HCT116 (cell line): ENCODE results near the gene IL22RA1. TPM values are rescaled to one million over a fixed set of nuclear protein-coding genes. Genes with fewer than 3 reads are reported as not detected.
A peak's percentile ranks its signal among the peaks of the same experiment; 100 is the strongest.

Experiments
- ATAC-seq: fragments of 200-7000 bp; cut with Tn5 transposase; 2 replicates; pipeline ENCODE4 v1.9.1; 2020; ENCODE audit warnings: mild to moderate bottlenecking, moderate library complexity
- BruUV-seq: library from RNA; stranded (reverse); fragments of 400-500 nt; replicated peaks from 2 replicates; lab custom pipeline; 2021; lab: Mats Ljungman, UMichigan
- CTCF ChIA-PET: fragments of 300-600 bp; sonication (Branson Sonifier 250); formaldehyde crosslinking; loops from one replicate; lab custom pipeline; 2021; ENCODE audit warnings: antibody characterized with exemption; lab: Charles Lee
- POLR2A ChIA-PET: fragments of 300-600, 350-600 bp; sonication (Branson Sonifier 250); formaldehyde crosslinking; loops from one replicate; lab custom pipeline; 2021; ENCODE audit warnings: antibody characterized with exemption; lab: Charles Lee
- RAD21 ChIA-PET, 2 experiments: fragments of 300-600 bp; sonication (Branson Sonifier 250); formaldehyde crosslinking; loops; one replicate each; lab custom pipeline; 2023; ENCODE audit warnings: low total read pairs in 2 of 2; ENCODE audit not compliant: uncharacterized antibody in 2 of 2, unreplicated experiment in 2 of 2, low non-redundant PET in 1 of 2; lab: Charles Lee
- DNase-seq: peaks from one replicate; pipeline ENCODE4 v3.0.0-alpha.2; 2010; ENCODE audit warnings: low read depth, low spot score
- H2AFZ ChIP-seq: fragments of 200-600 bp; shearing (Covaris generic), sonication (generic); 2 replicates; pipeline ENCODE4 v1.6.1; 2017; ENCODE audit warnings: low read depth, mixed run types, mixed read lengths, antibody characterized with exemption, low read length; ENCODE audit not compliant: poor library complexity, severe bottlenecking
- H3K27ac ChIP-seq: 2 replicates; pipeline ENCODE4 v1.5.1; 2012; ENCODE audit warnings: low read depth, low read length
- H3K27me3 ChIP-seq: fragments of 200-600 bp; sonication (generic); 2 replicates; pipeline ENCODE4 v1.6.1; 2016; ENCODE audit warnings: mixed run types, low read length, mixed read lengths; ENCODE audit not compliant: insufficient read depth
- H3K36me3 ChIP-seq, 2 experiments: fragments of 200-500 bp in 1 of 2; fragments of 200-600 bp in 1 of 2; sonication (Bioruptor generic) in 1 of 2; sonication (generic) in 1 of 2; 2 replicates each; pipeline versions ENCODE4 v1.5.1 to v1.6.1; 2014 to 2016; ENCODE audit warnings: low read length in 2 of 2, inconsistent platforms in 1 of 2, mixed read lengths in 1 of 2, mixed run types in 1 of 2; ENCODE audit not compliant: insufficient read depth in 2 of 2, control insufficient read depth in 1 of 2
- H3K4me1 ChIP-seq, 2 experiments: fragments of 200-600 bp in 1 of 2; sonication (generic) in 1 of 2; 2 replicates each; pipeline versions ENCODE4 v1.5.1 to v1.6.1; 2012 to 2017; ENCODE audit warnings: low read length in 2 of 2, inconsistent platforms in 1 of 2, mild to moderate bottlenecking in 1 of 2, mixed read lengths in 1 of 2, mixed run types in 1 of 2, moderate library complexity in 1 of 2; ENCODE audit not compliant: insufficient read depth in 2 of 2, control insufficient read depth in 1 of 2
- H3K4me2 ChIP-seq: fragments of 200-600 bp; sonication (generic); 2 replicates; pipeline ENCODE4 v1.6.1; 2017; ENCODE audit warnings: mixed run types, low read length, mixed read lengths
- H3K4me3 ChIP-seq, 2 experiments: fragments of 200-600 bp in 1 of 2; sonication (generic) in 1 of 2; replicated peaks in 1 of 2; 2 replicates each; pipeline ENCODE4 v1.5.1; 2011 to 2016; ENCODE audit warnings: low read length in 2 of 2, control low read depth in 1 of 2, low read depth in 1 of 2, mild to moderate bottlenecking in 1 of 2, mixed read lengths in 1 of 2, mixed run types in 1 of 2
- H3K79me2 ChIP-seq: fragments of 200-600 bp; sonication (generic); 2 replicates; pipeline ENCODE4 v1.6.1; 2017; ENCODE audit warnings: mild to moderate bottlenecking, mixed run types, low read length, moderate library complexity, mixed read lengths; ENCODE audit not compliant: insufficient read depth
- H3K9ac ChIP-seq: fragments of 200-600 bp; sonication (generic); 2 replicates; pipeline ENCODE4 v1.6.1; 2016; ENCODE audit warnings: low read length, mixed read lengths
- H3K9me2 ChIP-seq: fragments of 200-600 bp; sonication (generic), shearing (Covaris generic); 2 replicates; pipeline ENCODE4 v1.6.1; 2017; ENCODE audit warnings: mixed run types, mild to moderate bottlenecking, moderate library complexity; ENCODE audit not compliant: insufficient read depth
- H3K9me3 ChIP-seq, 2 experiments: fragments of 200-500 bp in 1 of 2; fragments of 200-600 bp in 1 of 2; sonication (Bioruptor generic) in 1 of 2; sonication (generic) in 1 of 2; 2 replicates each; pipeline ENCODE4 v1.6.1; 2014 to 2017; ENCODE audit warnings: low read length in 2 of 2, mixed read lengths in 2 of 2, inconsistent platforms in 1 of 2, low read depth in 1 of 2, mild to moderate bottlenecking in 1 of 2, mixed run types in 1 of 2, moderate library complexity in 1 of 2; ENCODE audit not compliant: control insufficient read depth in 1 of 2, insufficient read depth in 1 of 2
- H4K20me1 ChIP-seq: fragments of 200-600 bp; sonication (generic), shearing (Covaris generic); 2 replicates; pipeline ENCODE4 v1.6.1; 2017; ENCODE audit warnings: mixed run types, mild to moderate bottlenecking, moderate library complexity; ENCODE audit not compliant: insufficient read depth
- ATF3 ChIP-seq: IDR thresholded peaks from 2 replicates; pipeline ENCODE4 v1.6.1; 2012
- ELF1 ChIP-seq: IDR thresholded peaks from 2 replicates; pipeline ENCODE4 v1.6.1; 2012; ENCODE audit warnings: low read depth, borderline replicate concordance
- FOSL1 ChIP-seq: IDR thresholded peaks from 2 replicates; pipeline ENCODE4 v1.6.1; 2012; ENCODE audit warnings: low read depth
- JUND ChIP-seq: IDR thresholded peaks from 2 replicates; pipeline ENCODE4 v1.6.1; 2012
- MAX ChIP-seq: IDR thresholded peaks from 2 replicates; pipeline ENCODE4 v1.6.1; 2012
- POLR2A ChIP-seq: IDR thresholded peaks from 2 replicates; pipeline ENCODE4 v1.7.0; 2011; ENCODE audit warnings: borderline replicate concordance; ENCODE audit not compliant: insufficient read depth, insufficient read length; ENCODE audit errors: extremely low read depth
- POLR2AphosphoS5 ChIP-seq: IDR thresholded peaks from 2 replicates; pipeline ENCODE4 v1.6.1; 2011; ENCODE audit warnings: mild to moderate bottlenecking, low read depth, low read length, moderate library complexity
- RAD21 ChIP-seq: IDR thresholded peaks from 2 replicates; pipeline ENCODE4 v1.6.1; 2012; ENCODE audit warnings: low read depth, mild to moderate bottlenecking
- SIN3A ChIP-seq: IDR thresholded peaks from 2 replicates; pipeline ENCODE4 v1.6.1; 2012; ENCODE audit warnings: low read depth
- SP1 ChIP-seq: IDR thresholded peaks from 2 replicates; pipeline ENCODE4 v1.6.1; 2012; ENCODE audit warnings: low read depth
- YY1 ChIP-seq: IDR thresholded peaks from 2 replicates; pipeline ENCODE4 v1.6.1; 2011; ENCODE audit warnings: low read length, low read depth, moderate library complexity, mild to moderate bottlenecking; ENCODE audit not compliant: insufficient replicate concordance; ENCODE audit errors: extremely low read depth
- ZFX ChIP-seq: fragments of 450-650 bp; IDR thresholded peaks from 2 replicates; pipeline ENCODE4 v1.6.1; 2017
- ZNF274 ChIP-seq: fragments of 200-500 bp; sonication (Bioruptor generic); IDR thresholded peaks from 2 replicates; pipeline ENCODE4 v1.6.1; 2014; ENCODE audit warnings: mild to moderate bottlenecking, low read depth, low read length, inconsistent platforms
- intact Hi-C: fragments of 100-400 bp; cut with micrococcal nuclease; formaldehyde crosslinking; loops from 2 replicates; pipeline ENCODE4 v1.10.0; 2022
- total RNA-seq: library from RNA; stranded (reverse); gene quantifications from one replicate; pipeline ENCODE4 v1.2.1, GENCODE V29; 2021; ENCODE audit not compliant: unreplicated experiment
- TF ChIP-seq, protein P1 (sequence below): IDR thresholded peaks from 2 replicates; pipeline ENCODE4 v1.6.1; 2011; ENCODE audit warnings: mild to moderate bottlenecking, low read length, moderate library complexity; ENCODE audit not compliant: insufficient replicate concordance; ENCODE audit errors: extremely low read depth

The IL22RA1 gene
- total RNA-seq, 1 experiment from 2014 or later = 2.1 TPM

- H3K79me2 ChIP-seq = peaks cover 14% of the 10 kb centered on the region; the same call in 1 of the 2 replicates
- TF ChIP-seq ELF1 = no peak
- TF ChIP-seq POLR2AphosphoS5 = peak; percentile 78
- TF ChIP-seq YY1 = peak; percentile 70
- peak; percentile 18 for TF ChIP-seq POLR2A
- no peak for TF ChIP-seq MAX
- peak; percentile 58; the same call in 1 of the 2 replicates for TF ChIP-seq ZFX
- ChIA-PET RAD21 (interaction anchor here in 1 of 2 experiments (0.7 kb wide), 1 partner anchor 92 kb away, joined by 4 read pairs; no protein-coding TSS in a partner anchor), POLR2A (interaction anchor here (1.3 kb wide), 1 partner anchor 37 kb away, joined by 4 read pairs; no protein-coding TSS in a partner anchor), CTCF (interaction anchor here (1.6 to 2.9 kb wide), 4 partner anchors 12 to 205 kb away, joined by 9 to 13 read pairs (median 10); no protein-coding TSS in a partner anchor)
- H3K9me2 ChIP-seq = no peaks in the 10 kb centered on the region
- H3K9me3 ChIP-seq = no peaks in the 10 kb centered on the region
- peak within 1 kb of the TSS; percentile 86 for H2AFZ ChIP-seq
- TSS peak; percentile 64 for BruUV-seq
- peak within 1 kb of the TSS; percentile 77 for H3K9ac ChIP-seq
- H3K27me3 ChIP-seq = no peaks in the 10 kb centered on the region
- peak within 1 kb of the TSS; percentile 54; the same call in 1 of the 2 replicates for H3K27ac ChIP-seq
- H3K4me3 ChIP-seq = peak within 1 kb of the TSS; percentile 51 to 62
- H3K4me2 ChIP-seq = peak within 1 kb of the TSS; percentile 70
- intact Hi-C loops = no loop called here
- H3K36me3 ChIP-seq = no peaks in the 10 kb centered on the region
- peak; percentile 58 for DNase-seq
- H3K4me1 ChIP-seq = peaks cover 15 to 35% of the 10 kb centered on the region in 2 experiments; a peak in 3 of 4 replicates
- ATAC-seq = peak; percentile 95
- no peaks in the 10 kb centered on the region for H4K20me1 ChIP-seq
These were observed 44.3 kb upstream of the IL22RA1 start, which contains the start of gene IFNLR1 for GRCh38 chr1:24186993-24187790. Gene IFNLR1, minus strand, starts transcription at chr1:24187289. Its CDS starts 41 bp downstream, at chr1:24187248.

GRCh38 chr1:24186711-24186992 is 43.7 kb upstream of the IL22RA1 start:
- intact Hi-C loops = no loop called here
- H3K9ac ChIP-seq = peak overlapping the region; percentile 77

More at GRCh38 chr1:24186711-24186992, 43.7 kb upstream of the IL22RA1 start:
- H4K20me1 ChIP-seq = no peaks in the 10 kb centered on the region
- no TSS peak for BruUV-seq
- peaks cover 14% of the 10 kb centered on the region; the same call in 1 of the 2 replicates for H3K79me2 ChIP-seq
- ChIA-PET CTCF (interaction anchor here (1.6 to 2.9 kb wide), 3 partner anchors 13 to 206 kb away, joined by 9 to 13 read pairs (median 10); no protein-coding TSS in a partner anchor), POLR2A (no interaction called here), RAD21 (no interaction called here)
- H3K27ac ChIP-seq = peak overlapping the region; percentile 54; the same call in 1 of the 2 replicates
- no peaks in the 10 kb centered on the region for H3K36me3 ChIP-seq
- no peak for DNase-seq
- H3K9me3 ChIP-seq = no peaks in the 10 kb centered on the region
- ATAC-seq = no peak
- H3K9me2 ChIP-seq = no peaks in the 10 kb centered on the region
- H3K4me2 ChIP-seq = peak overlapping the region; percentile 70
- peaks cover 10 to 30% of the 10 kb centered on the region in 2 experiments; a peak in 3 of 4 replicates for H3K4me1 ChIP-seq
- TF ChIP-seq SIN3A (no peak), ELF1 (no peak), ZNF274 (no peak), RAD21 (no peak), POLR2A (no peak), JUND (no peak), POLR2AphosphoS5 (no peak), SP1 (no peak), MAX (no peak), ATF3 (no peak), FOSL1 (no peak)
- TF ChIP-seq, protein P1, sequence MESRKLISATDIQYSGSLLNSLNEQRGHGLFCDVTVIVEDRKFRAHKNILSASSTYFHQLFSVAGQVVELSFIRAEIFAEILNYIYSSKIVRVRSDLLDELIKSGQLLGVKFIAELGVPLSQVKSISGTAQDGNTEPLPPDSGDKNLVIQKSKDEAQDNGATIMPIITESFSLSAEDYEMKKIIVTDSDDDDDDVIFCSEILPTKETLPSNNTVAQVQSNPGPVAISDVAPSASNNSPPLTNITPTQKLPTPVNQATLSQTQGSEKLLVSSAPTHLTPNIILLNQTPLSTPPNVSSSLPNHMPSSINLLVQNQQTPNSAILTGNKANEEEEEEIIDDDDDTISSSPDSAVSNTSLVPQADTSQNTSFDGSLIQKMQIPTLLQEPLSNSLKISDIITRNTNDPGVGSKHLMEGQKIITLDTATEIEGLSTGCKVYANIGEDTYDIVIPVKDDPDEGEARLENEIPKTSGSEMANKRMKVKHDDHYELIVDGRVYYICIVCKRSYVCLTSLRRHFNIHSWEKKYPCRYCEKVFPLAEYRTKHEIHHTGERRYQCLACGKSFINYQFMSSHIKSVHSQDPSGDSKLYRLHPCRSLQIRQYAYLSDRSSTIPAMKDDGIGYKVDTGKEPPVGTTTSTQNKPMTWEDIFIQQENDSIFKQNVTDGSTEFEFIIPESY = no peak
- TF ChIP-seq, all 23 proteins: peak for 0
- Histone ChIP-seq H2AFZ (no peak overlapping the region), H3K4me3 (peak overlapping the region; percentile 51 to 62), H3K27me3 (no peaks in the 10 kb centered on the region)
